IPS-11a (cell line): ENCODE data around the gene RAB12.

Experiments used
- H3K4me3 ChIP-seq: one replicate; pipeline ENCODE4 v1.5.1; 2013; ENCODE audit warnings: low read depth, low read length, control low read depth

Gene RAB12

DNA sequence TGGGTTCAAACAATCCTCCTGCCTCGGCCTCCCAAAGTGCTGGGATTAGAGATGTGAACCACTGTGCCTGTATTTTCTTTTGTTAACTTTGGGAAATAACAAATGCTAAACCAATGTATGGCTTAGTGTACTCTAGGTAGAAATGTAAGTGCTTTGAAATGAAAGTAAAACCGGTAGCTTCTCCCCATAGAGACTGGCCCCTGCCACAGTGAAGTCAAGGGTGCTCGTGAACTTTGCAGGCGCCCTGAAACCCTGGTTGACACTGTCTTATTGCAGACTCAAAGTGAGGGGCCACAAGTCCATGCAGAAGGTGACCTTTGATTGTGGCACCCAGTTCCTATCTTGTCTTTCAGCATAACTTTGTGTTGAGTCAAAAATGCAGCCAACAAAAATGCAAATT, 72.0 kb downstream of the RAB12 start:
- no peak overlapping the region for H3K4me3 ChIP-seq

DNA sequence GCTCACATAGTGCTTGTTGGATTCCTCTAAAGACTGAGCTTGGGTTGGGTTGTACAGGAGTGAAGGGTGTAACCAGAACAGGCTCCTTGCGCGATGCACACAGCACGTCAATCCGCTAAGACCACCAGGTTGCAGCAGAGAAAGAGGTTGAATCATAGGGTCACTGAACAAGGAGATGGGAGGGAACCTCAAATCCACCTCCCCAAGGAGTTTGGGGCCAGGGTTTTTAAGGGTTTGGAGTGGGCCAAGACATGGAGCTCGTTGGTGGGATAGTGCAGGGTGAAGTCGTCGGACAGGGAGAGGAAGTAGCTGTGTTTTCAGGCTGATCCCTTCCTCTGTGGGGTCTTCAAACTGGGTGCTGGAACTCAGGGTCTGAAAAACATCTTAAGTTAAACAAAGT, 75.3 kb downstream of the RAB12 start:
- H3K4me3 ChIP-seq, result no peak overlapping the region

DNA sequence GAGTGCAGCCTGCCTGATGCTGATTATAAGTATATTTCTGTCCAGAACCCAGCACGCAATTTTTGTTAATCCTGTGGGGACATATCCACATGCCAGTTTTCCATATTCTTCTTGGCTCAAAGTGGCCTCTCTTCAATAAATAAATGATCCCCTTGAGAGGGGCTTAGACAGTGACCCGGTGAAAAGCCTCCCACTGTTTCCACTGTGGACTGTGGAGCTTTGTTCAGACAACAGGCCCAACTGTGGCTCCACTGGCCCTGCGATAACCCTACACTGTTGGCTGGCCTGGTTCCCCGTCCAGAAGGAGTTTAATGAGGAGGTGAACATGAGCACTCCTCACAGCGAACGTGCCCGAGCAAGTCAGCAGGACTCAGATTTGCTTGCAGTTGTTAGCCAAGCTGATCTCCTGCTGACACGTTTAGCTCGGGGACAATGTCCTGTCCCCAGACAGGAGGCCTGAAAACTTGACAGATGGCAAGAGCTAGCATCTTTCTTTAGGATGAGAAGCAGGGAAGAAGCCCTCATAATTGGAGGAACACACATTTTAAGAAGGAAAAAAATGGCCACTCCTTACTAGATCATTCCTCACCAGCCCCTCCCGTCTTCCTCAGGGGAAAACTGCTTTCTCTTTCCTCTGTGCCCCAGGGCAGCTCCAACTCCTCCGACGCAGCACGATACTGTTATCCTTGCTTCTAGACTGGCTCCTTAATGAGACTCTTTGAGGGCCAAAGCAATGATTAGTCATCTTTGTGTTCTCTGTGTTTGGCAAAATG, 76.1 kb downstream of the RAB12 start:
- no peak overlapping the region for H3K4me3 ChIP-seq

DNA sequence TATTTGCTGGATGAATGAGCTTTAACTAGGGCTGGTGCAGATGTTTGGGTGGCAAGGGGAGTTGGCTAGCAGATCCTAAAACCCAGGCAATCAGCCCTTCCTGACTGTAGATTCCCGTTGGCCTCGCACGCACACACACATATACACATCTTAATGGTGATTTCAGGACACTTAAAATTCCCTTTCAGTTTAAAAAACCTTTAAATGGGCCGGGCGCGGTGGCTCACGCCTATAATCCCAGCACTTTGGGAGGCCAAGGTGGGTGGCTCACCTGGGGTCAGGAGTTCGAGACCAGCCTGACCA, 76.6 kb downstream of the RAB12 start:
- no peak overlapping the region for H3K4me3 ChIP-seq

DNA sequence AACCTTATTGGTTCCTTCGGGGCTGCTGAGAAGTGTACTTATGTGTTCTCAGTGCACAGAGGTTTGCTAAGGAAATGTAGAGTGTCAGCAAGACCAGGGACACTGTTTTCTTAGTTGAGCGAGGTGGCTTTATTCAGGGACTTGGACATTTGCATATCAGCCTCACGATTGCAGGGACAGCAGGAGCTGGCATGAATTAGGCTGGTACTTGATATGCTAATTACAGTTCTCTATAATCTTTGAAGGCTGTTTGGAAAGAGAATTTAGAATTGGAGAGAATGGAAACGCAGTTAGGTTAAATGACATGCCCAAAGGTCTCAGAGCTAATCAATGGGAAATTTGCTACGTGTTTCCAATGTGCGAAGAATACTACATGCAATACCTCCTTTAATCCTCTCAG, 77.4 kb downstream of the RAB12 start:
- no peak overlapping the region for H3K4me3 ChIP-seq

DNA sequence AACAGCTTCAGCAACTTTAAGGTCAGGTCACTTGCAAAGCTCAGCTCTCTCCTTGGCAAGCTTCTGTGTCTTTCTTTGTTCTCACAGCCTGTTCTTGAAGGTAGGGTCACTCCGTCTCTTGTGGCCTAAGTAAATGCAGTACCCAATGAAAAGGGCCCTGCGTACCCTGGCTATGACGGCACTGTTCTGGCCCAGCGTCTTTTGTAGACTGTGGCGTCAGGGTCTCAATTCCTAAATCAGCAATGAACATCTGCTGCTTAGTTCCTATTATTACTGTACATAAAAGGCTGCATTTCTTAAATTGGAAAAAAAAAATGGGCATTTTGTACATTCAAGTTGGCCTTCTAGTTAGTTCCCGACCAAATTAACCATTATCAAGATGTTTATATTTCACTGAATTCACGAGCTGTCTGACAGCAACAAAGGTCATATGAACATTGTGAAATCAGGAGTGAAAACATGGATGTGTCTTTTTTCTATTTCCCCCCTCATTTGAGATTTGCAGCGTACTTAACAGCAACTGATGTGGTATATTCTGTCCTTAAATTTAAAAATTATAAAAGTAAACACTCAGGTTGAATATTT, 79.1 kb downstream of the RAB12 start:
- no peak overlapping the region for H3K4me3 ChIP-seq

DNA sequence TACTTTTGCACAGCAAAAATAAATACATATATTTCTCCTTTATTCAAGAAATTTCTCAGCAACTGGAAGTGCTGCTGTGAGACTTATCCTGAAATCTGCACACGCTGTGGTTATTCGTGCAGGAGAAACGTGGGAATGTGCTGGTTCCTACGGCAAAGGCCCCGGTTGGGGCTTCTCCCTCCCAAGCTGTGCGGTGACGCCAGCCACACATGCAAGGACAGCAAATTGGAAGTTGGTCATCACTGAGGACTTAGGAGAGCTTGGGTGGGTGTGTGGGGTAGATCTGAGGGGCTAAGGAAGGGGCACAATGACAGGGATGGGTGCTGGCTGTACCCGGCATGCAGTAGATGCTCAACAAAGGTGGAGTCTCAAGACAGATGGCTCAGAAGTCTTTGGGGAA, 79.6 kb downstream of the RAB12 start:
- no peak overlapping the region for H3K4me3 ChIP-seq
